Measurements from ENCODE around the gene UBE2M. TPM values are rescaled to one million over a fixed set of nuclear protein-coding genes. Genes with fewer than 3 reads are reported as not detected.

Gene UBE2M
- polyA plus RNA-seq, 1 donor (not counting 4 experiments of a cell fraction or from before 2014, with no cell fraction given), result 82.6 TPM

- peak; percentile 35 for DNase-seq (ENCODE audit: low read depth, low spot score)
- H3K9me3 ChIP-seq (ENCODE audit: control insufficient read depth, low read depth, low read length), result no peaks in the 10 kb centered on the region
- H3K4me1 ChIP-seq (ENCODE audit: control insufficient read depth, extremely low read depth, insufficient read depth, low read length), result peaks cover 16% of the 10 kb centered on the region
- H2AFZ ChIP-seq (ENCODE audit: control insufficient read depth, low read length), result peak overlapping the region; percentile 88
- peak overlapping the region; percentile 80 to 92 (median 85) for H3K4me3 ChIP-seq (ENCODE audit: control insufficient read depth in 2 of 3, extremely low read depth in 1 of 3, insufficient read depth in 2 of 3, low read depth in 1 of 3, low read length in 3 of 3)
- H3K9ac ChIP-seq (ENCODE audit: control insufficient read depth, extremely low read depth, insufficient read depth, low read length), result peak overlapping the region; percentile 91
- dilution Hi-C loops (cut with MboI; ENCODE audit: extremely low pct_ligation_motif_present, low sequenced_read_pairs), result no loop called here
- peaks cover 9 to 12% of the 10 kb centered on the region in 2 experiments for H3K36me3 ChIP-seq (ENCODE audit: control insufficient read depth in 2 of 2, extremely low read depth in 1 of 2, insufficient read depth in 2 of 2, low read length in 2 of 2)
- TF ChIP-seq EZH2 (IDR thresholded peaks at IDR 0.05; ENCODE audit: low read length) (no peak), CTCF (optimal IDR thresholded peaks at IDR 0.05 in 1 of 3, IDR thresholded peaks at IDR 0.05 in 1 of 3, conservative IDR thresholded peaks at IDR 0.05 in 1 of 3; ENCODE audit: extremely low read depth in 1 of 3, insufficient read depth in 2 of 3, low read length in 3 of 3) (peak in 1 of 3 experiments; percentile 24)
- no peak for FAIRE-seq
- H3K9me1 ChIP-seq (ENCODE audit: control insufficient read depth, extremely low read depth, insufficient read depth, low read length), result no peaks in the 10 kb centered on the region
- H3K4me2 ChIP-seq (ENCODE audit: control insufficient read depth, extremely low read depth, insufficient read depth, low read depth, low read length), result peak overlapping the region; percentile 94
- H3K27ac ChIP-seq (ENCODE audit: control insufficient read depth, insufficient read depth, low read length), result peak overlapping the region; percentile 90
- H4K20me1 ChIP-seq (ENCODE audit: control insufficient read depth, extremely low read depth, insufficient read depth, low read length), result no peaks in the 10 kb centered on the region
- peaks cover 23% of the 10 kb centered on the region for H3K79me2 ChIP-seq (ENCODE audit: control insufficient read depth, insufficient read depth, low read length)
- no peaks in the 10 kb centered on the region for H3K27me3 ChIP-seq (ENCODE audit: control insufficient read depth, extremely low read depth, insufficient read depth, low read length)
Measured at GRCh38 chr19:58575183-58576041, 17.0 kb upstream of the UBE2M start.

GRCh38 chr19:58573658-58574164 lies 15.3 kb upstream of the UBE2M start:
- Histone ChIP-seq H3K9ac (ENCODE audit: control insufficient read depth, extremely low read depth, insufficient read depth, low read length) (peak overlapping the region; percentile 96), H3K4me2 (ENCODE audit: control insufficient read depth, extremely low read depth, insufficient read depth, low read depth, low read length) (peak overlapping the region; percentile 92), H3K27me3 (ENCODE audit: control insufficient read depth, extremely low read depth, insufficient read depth, low read length) (no peaks in the 10 kb centered on the region), H3K4me1 (ENCODE audit: control insufficient read depth, extremely low read depth, insufficient read depth, low read length) (peaks cover 16% of the 10 kb centered on the region), H4K20me1 (ENCODE audit: control insufficient read depth, extremely low read depth, insufficient read depth, low read length) (no peaks in the 10 kb centered on the region), H3K27ac (ENCODE audit: control insufficient read depth, insufficient read depth, low read length) (peak overlapping the region; percentile 96), H3K4me3 (ENCODE audit: control insufficient read depth in 2 of 3, extremely low read depth in 1 of 3, insufficient read depth in 2 of 3, low read depth in 1 of 3, low read length in 3 of 3) (peak overlapping the region; percentile 72 to 81 (median 74)), H3K79me2 (ENCODE audit: control insufficient read depth, insufficient read depth, low read length) (peaks cover 20% of the 10 kb centered on the region), H3K9me1 (ENCODE audit: control insufficient read depth, extremely low read depth, insufficient read depth, low read length) (no peaks in the 10 kb centered on the region), H2AFZ (ENCODE audit: control insufficient read depth, low read length) (peak overlapping the region; percentile 90), H3K36me3 (ENCODE audit: control insufficient read depth in 2 of 2, extremely low read depth in 1 of 2, insufficient read depth in 2 of 2, low read length in 2 of 2) (peaks cover 11 to 20% of the 10 kb centered on the region in 2 experiments), H3K9me3 (ENCODE audit: control insufficient read depth, low read depth, low read length) (no peaks in the 10 kb centered on the region)
- TF ChIP-seq CTCF (optimal IDR thresholded peaks at IDR 0.05 in 1 of 3, IDR thresholded peaks at IDR 0.05 in 1 of 3, conservative IDR thresholded peaks at IDR 0.05 in 1 of 3; ENCODE audit: extremely low read depth in 1 of 3, insufficient read depth in 2 of 3, low read length in 3 of 3) (no peak), EZH2 (IDR thresholded peaks at IDR 0.05; ENCODE audit: low read length) (no peak)
- dilution Hi-C loops (cut with MboI; ENCODE audit: extremely low pct_ligation_motif_present, low sequenced_read_pairs), result no loop called here
- FAIRE-seq, result no peak
- no peak for DNase-seq (ENCODE audit: low read depth, low spot score)

Measured in keratinocyte (primary cell).